OCI-LY1 (cell line): ENCODE data around the gene CCDC66.

ENCODE experiments used
- EZH2 ChIP-seq: fragments of 200-600 bp; sonication (generic), shearing (Covaris generic); IDR thresholded peaks from 2 replicates; pipeline ENCODE4 v1.8.0; 2017; ENCODE audit warnings: borderline replicate concordance, mixed run types, mild to moderate bottlenecking, antibody characterized with exemption, low read length, moderate library complexity, mixed read lengths
- TF ChIP-seq, protein P1 (sequence below): fragments of 200-600 bp; sonication (generic), shearing (Covaris generic); IDR thresholded peaks from 2 replicates; pipeline ENCODE4 v1.5.1; 2017; ENCODE audit warnings: mild to moderate bottlenecking, antibody characterized with exemption, low read length, moderate library complexity, mixed read lengths

DNA sequence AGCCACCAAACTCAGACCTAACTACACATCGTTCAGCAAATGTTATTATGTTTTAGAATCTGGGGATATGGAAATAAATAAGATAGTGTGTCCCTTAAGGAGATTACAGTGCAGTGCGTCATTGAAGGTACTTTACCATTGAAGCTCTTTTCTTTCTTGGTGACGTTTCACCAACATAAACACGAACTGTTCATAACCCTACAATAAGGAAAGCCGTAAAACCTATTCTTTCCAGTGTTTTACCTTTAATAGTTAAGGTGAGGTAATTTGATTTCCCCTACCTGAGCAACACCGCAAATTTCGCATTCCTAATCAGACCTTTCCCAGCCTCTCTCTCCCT lies 826 bp downstream of the CCDC66 start:
- TF ChIP-seq, protein P1, sequence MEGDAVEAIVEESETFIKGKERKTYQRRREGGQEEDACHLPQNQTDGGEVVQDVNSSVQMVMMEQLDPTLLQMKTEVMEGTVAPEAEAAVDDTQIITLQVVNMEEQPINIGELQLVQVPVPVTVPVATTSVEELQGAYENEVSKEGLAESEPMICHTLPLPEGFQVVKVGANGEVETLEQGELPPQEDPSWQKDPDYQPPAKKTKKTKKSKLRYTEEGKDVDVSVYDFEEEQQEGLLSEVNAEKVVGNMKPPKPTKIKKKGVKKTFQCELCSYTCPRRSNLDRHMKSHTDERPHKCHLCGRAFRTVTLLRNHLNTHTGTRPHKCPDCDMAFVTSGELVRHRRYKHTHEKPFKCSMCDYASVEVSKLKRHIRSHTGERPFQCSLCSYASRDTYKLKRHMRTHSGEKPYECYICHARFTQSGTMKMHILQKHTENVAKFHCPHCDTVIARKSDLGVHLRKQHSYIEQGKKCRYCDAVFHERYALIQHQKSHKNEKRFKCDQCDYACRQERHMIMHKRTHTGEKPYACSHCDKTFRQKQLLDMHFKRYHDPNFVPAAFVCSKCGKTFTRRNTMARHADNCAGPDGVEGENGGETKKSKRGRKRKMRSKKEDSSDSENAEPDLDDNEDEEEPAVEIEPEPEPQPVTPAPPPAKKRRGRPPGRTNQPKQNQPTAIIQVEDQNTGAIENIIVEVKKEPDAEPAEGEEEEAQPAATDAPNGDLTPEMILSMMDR = no peak; the same call in 1 of the 2 replicates
- TF ChIP-seq EZH2 = no peak
